Ovary (tissue), 3 donors: ENCODE data around the gene TPSB2.

Experiments used
- CTCF ChIP-seq, 3 donors: fragments of 450-650 bp in 2 of 3; fragments of 200-600 bp in 1 of 3; IDR thresholded peaks; one replicate each; pipeline versions ENCODE4 v1.5.1 to v1.8.0; 2016 to 2022; ENCODE audit warnings: antibody characterized with exemption in 3 of 3, mild to moderate bottlenecking in 1 of 3
- EP300 ChIP-seq: sonication (generic); formaldehyde crosslinking; IDR thresholded peaks from one replicate; pipeline ENCODE4 v1.6.1; 2017; ENCODE audit warnings: antibody characterized with exemption
- POLR2A ChIP-seq: fragments of 450-650 bp; IDR thresholded peaks from one replicate; pipeline ENCODE4 v1.6.1; 2017; ENCODE audit warnings: antibody characterized with exemption, mild to moderate bottlenecking, moderate library complexity
- donor health status: DM: no; HTN: no; CAD: no.

DNA sequence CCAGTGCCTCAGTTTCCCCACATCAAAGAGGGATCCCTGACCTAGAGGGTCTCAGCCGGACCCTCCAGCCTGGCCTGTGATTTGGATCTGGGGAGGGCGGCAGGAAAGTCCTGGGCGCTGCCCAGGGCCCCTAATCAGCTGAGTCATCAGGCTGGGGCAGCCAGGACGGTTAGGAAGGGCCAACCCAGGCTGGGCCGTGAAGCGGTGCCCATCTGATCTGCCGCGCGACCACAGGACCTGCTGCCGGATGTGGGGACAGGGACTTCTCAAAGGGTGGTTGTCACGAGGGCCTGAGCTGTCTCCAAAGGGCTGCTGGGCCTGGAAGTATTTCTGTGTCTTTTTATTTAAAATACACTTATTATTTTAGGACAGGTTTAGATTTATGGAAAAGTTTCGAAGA lies 14.9 kb upstream of the TPSB2 start:
- TF ChIP-seq CTCF (IDR thresholded peaks at IDR 0.05), result no peak
- TF ChIP-seq EP300, result no peak
- TF ChIP-seq POLR2A, result no peak
